ENCODE data around the gene LCP2. TPM values are rescaled to one million over a fixed set of nuclear protein-coding genes. Genes with fewer than 3 reads are reported as not detected.

The LCP2 gene
- total and polyA plus RNA-seq, 2 of the 8 experiments (the other 6 are each of a cell fraction or from before 2014, with no cell fraction given), result 0.26 to 0.33 TPM

DNA sequence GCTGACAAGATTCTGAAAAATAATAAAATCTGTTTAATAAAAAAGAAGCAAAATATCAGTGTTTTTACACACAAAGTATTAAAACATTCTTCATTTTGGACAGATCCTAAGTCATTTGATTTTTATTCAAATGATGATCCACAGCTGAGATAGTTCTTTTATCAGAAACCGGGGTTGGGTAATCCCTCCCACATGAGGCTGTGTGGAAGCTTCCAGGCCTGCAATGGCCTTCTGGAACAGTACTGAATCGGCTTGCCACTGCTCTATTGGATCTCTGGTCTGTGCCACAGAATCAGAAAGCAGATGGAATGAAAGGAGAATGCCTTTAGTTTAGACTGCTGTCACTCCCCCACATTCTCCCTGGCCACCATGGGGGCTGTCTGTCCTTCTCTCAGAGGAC, 70.9 kb downstream of the LCP2 start:
- no peak for FAIRE-seq
- no peaks in the 10 kb centered on the region; the same call in 1 of the 2 replicates for H3K23me2 ChIP-seq (ENCODE audit: low read depth, low read length)
- TF ChIP-seq TAF7 (optimal IDR thresholded peaks at IDR 0.05; ENCODE audit: borderline replicate concordance, low read depth, low read length) (no peak), SP2 (IDR thresholded peaks at IDR 0.05; ENCODE audit: low read length) (no peak), JUND (IDR thresholded peaks at IDR 0.05; ENCODE audit: low read length) (no peak)

More for the DNA sequence above, 70.9 kb downstream of the LCP2 start:
- WGBS, 2 experiments (ENCODE audit: extremely low coverage in 1 of 2, insufficient coverage in 1 of 2, insufficient read length in 1 of 2, insufficient replicate concordance in 2 of 2, low coverage in 1 of 2, low lambda C conversion rate in 2 of 2, missing lambda C conversion rate in 1 of 2), result 88% methylated on average over 2 of the region's 2 CpGs; no CpG with 5 or more reads in 1 of the 2 experiments
- H3K79me2 ChIP-seq (ENCODE audit: control insufficient read depth in 1 of 2, insufficient read depth in 2 of 2, low read length in 2 of 2), result no peaks in the 10 kb centered on the region
- H2AK5ac ChIP-seq (ENCODE audit: low read depth, low read length), result no peak overlapping the region
- H3K36me3 ChIP-seq (ENCODE audit: control insufficient read depth in 2 of 4, insufficient read depth in 4 of 4, low read length in 3 of 4), result no peaks in the 10 kb centered on the region
- no peak overlapping the region for H3K9ac ChIP-seq (replicated peaks in 1 of 4; ENCODE audit: extremely low read depth in 1 of 4, low read depth in 3 of 4, low read length in 3 of 4)
- no peak overlapping the region for H3K4me2 ChIP-seq (ENCODE audit: insufficient read depth in 1 of 2, low read depth in 2 of 2, low read length in 2 of 2)
- H4K91ac ChIP-seq (replicated peaks; ENCODE audit: insufficient read length, low read length), result no peak overlapping the region
- H3K79me1 ChIP-seq (ENCODE audit: low read depth, low read length), result no peaks in the 10 kb centered on the region
- no peaks in the 10 kb centered on the region for H3K9me3 ChIP-seq (ENCODE audit: insufficient read depth in 2 of 2, low read depth in 1 of 2, low read length in 1 of 2)
- H3K23ac ChIP-seq (ENCODE audit: insufficient read length), result no peak overlapping the region
- no peak overlapping the region for H4K8ac ChIP-seq (ENCODE audit: extremely low read depth, insufficient read depth, low read length)
- H3K4me3 ChIP-seq (ENCODE audit: extremely low read depth in 1 of 4, insufficient read depth in 2 of 4, low read depth in 3 of 4, low read length in 4 of 4), result no peak overlapping the region
- H2BK12ac ChIP-seq (ENCODE audit: low read depth, low read length), result no peak overlapping the region
- no peak for DNase-seq (ENCODE audit: low read depth in 1 of 2, low spot score in 2 of 2)
- no peak overlapping the region for H2BK20ac ChIP-seq (ENCODE audit: low read length)
- no peak overlapping the region for H2AFZ ChIP-seq (ENCODE audit: low read length)
- H3K14ac ChIP-seq (ENCODE audit: insufficient read length), result no peak overlapping the region
- ChIA-PET CTCF (ENCODE audit: partially characterized antibody) (interaction anchor here (0.8 to 12.7 kb wide), 40 partner anchors 10 to 398 kb away, joined by 3 to 151 read pairs (median 4); partner anchors contain the start of genes FOXI1 and LCP2), POLR2A (ENCODE audit: partially characterized antibody) (no interaction called here)
- no peak overlapping the region for H2BK5ac ChIP-seq (ENCODE audit: low read depth, low read length)
- H3K4me1 ChIP-seq (replicated peaks in 1 of 4; ENCODE audit: control insufficient read depth in 3 of 4, insufficient read depth in 4 of 4, low read length in 3 of 4), result peaks cover 0 to 5% (median 1%) of the 10 kb centered on the region in 4 experiments; a peak in 3 of 7 replicates
- H3K27ac ChIP-seq (ENCODE audit: low read depth, low read length), result no peak overlapping the region
- no peaks in the 10 kb centered on the region; a peak in 1 of 7 replicates for H3K27me3 ChIP-seq (replicated peaks in 1 of 4; ENCODE audit: control insufficient read depth in 3 of 4, extremely low read depth in 1 of 4, insufficient read depth in 3 of 4, low read length in 3 of 4)
- no peaks in the 10 kb centered on the region for H4K20me1 ChIP-seq (replicated peaks in 1 of 2; ENCODE audit: control insufficient read depth in 1 of 2, insufficient read depth in 2 of 2, low read length in 2 of 2)
- no peak overlapping the region for H4K5ac ChIP-seq (ENCODE audit: insufficient read length, low read depth, low read length)
- no peak overlapping the region for H3K56ac ChIP-seq (replicated peaks; ENCODE audit: insufficient read length, low read depth, low read length)
- no peak overlapping the region for H2BK15ac ChIP-seq (ENCODE audit: low read length)
- H3K18ac ChIP-seq (ENCODE audit: extremely low read depth, low read length), result no peak overlapping the region
- no peak overlapping the region for H3K4ac ChIP-seq (replicated peaks; ENCODE audit: insufficient read length, low read depth, low read length)
- no peak overlapping the region for H2BK120ac ChIP-seq (replicated peaks; ENCODE audit: low read depth, low read length)

Measured in H1 (cell line).